Activated CD4-positive, alpha-beta T cell treated with anti-CD3 and anti-CD28 coated beads for 48 hours (primary cell): ENCODE results near the gene CD109.

ENCODE experiments used
- DNase-seq: peaks from one replicate; pipeline ENCODE4 v3.0.0-alpha.2; 2020

The CD109 gene

GRCh38 chr6:73867411-73867810 is 171.4 kb downstream of the CD109 start:
- DNase-seq: no peak

GRCh38 chr6:73870907-73871306 is 174.9 kb downstream of the CD109 start:
- no peak for DNase-seq

- no peak for DNase-seq
Observed at GRCh38 chr6:73873081-73873480, 177.1 kb downstream of the CD109 start.
